GM18498 (cell line): ENCODE results near the gene USP28.
"Not testable (repeated sequence)": the region's sequence is repeated elsewhere in the genome, so short reads cannot be mapped to it uniquely, and the experiment has no call there.

Experiments
- ATAC-seq: cut with Tn5 transposase; IDR thresholded peaks from one replicate; pipeline ENCODE4 v1.9.1; 2021; ENCODE audit warnings: mild to moderate bottlenecking, moderate library complexity; ENCODE audit not compliant: unreplicated experiment

Gene USP28

GRCh38 chr11:113838005-113838404 is 37.4 kb downstream of the USP28 start:
- no peak for ATAC-seq

- no peak for ATAC-seq
Observed at GRCh38 chr11:113835306-113835705, 40.1 kb downstream of the USP28 start.

DNA sequence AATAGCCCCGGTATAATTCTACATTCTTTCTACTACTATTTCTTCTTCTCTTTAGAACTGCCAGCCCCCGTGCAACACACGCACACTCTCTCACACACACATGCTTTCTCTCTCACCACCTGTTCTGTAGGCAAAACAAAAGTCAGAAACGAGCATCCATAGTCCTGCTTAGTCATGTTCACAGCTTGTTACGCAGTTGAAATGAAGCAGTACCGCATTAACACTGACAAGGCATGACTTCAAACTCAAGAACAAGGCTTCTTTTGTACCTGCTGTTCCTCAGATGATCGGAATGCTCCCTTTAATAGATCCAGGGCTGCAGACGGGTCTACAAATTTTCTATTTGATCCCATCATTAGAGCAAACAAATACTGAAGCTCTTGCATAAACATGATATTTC is 42.2 kb downstream of the USP28 start:
- ATAC-seq: no peak

DNA sequence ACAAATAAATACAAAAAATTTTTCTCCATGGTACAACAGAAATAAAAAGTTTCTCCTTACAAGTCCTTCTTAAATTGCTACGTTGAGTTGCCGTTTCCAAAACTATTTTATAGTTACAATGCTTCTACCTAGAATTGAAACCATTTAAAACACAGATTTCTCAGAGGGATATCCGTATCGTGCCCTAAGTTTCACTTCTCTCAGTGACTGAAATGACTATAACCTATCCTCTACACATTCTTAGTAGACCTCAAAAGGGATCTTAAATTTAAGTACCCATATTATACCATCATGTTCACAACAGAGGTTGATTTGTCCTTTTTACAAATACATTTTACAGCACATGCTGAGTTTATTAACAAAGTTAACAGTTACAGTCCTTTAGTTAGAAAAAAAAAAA is 44.1 kb downstream of the USP28 start:
- peak; percentile 95 for ATAC-seq

DNA sequence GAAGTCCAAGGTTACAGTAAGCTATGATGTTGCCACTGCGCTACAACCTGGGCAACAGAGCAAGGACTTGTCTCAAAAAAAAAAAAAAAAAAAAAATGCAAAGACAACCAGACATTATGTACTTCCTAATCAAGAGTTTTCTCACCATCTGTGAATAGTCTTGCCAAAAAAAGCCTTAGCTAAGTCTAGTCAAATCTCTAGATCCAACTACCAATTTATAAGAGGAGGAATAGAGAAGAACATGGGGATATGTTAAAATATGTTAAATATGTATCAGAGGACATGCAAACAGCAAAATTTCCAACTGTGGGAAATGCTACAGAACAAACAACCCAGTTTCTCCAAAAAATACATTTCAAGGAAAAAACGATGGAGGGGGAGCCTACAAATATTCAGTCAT is 45.6 kb downstream of the USP28 start:
- ATAC-seq: no peak

- no peak for ATAC-seq
Observed at GRCh38 chr11:113828191-113828590, 47.2 kb downstream of the USP28 start.

DNA sequence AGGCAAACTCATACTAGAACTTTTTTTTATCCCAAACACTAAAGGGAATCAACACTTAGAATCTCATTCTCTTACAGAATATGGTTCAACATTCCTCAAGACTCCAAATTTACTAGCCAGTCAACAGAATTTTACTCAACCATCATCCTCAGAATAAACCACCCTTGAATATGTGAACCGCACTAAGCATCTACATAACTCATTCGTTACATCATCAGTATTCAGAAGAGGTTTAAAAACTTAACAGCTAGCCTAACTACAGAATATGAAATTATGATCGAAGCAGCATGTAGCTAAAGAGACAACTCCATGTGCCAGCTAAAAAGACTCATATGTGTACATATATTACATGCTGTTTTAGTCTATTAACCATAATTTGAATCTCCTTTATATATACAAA is 47.9 kb downstream of the USP28 start:
- ATAC-seq: no peak

GRCh38 chr11:113818426-113818825 is 56.9 kb downstream of the USP28 start:
- ATAC-seq: no peak

DNA sequence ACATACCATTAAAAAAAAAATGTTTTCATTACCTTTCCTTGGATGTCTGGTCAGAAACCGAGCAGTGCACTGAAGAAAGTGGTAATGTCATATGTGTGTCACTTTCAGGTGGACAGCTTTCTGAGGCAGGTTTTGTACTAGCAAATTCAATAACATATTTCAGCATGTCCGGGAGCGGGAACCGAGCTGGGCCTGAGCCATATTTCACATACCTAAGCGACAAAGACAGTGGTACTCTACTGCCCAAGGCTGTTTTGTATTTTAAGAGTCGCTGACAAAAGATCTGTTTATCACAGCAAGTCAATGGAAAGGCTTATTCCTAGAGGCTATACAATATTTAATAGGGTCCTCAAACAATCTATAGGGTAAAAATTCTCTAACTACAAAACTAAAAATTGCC is 57.7 kb downstream of the USP28 start:
- ATAC-seq: no peak

GRCh38 chr11:113817162-113817561 is 58.2 kb downstream of the USP28 start:
- ATAC-seq: no peak

- no peak for ATAC-seq
Observed at GRCh38 chr11:113814181-113814580, 61.2 kb downstream of the USP28 start.

GRCh38 chr11:113808931-113809330 is 66.4 kb downstream of the USP28 start:
- no peak for ATAC-seq

- no peak for ATAC-seq
Observed at GRCh38 chr11:113806406-113806805, 69.0 kb downstream of the USP28 start.

- ATAC-seq: no peak
Observed at GRCh38 chr11:113805640-113806039, 69.7 kb downstream of the USP28 start.

GRCh38 chr11:113802621-113803020 is 72.8 kb downstream of the USP28 start:
- no peak for ATAC-seq

DNA sequence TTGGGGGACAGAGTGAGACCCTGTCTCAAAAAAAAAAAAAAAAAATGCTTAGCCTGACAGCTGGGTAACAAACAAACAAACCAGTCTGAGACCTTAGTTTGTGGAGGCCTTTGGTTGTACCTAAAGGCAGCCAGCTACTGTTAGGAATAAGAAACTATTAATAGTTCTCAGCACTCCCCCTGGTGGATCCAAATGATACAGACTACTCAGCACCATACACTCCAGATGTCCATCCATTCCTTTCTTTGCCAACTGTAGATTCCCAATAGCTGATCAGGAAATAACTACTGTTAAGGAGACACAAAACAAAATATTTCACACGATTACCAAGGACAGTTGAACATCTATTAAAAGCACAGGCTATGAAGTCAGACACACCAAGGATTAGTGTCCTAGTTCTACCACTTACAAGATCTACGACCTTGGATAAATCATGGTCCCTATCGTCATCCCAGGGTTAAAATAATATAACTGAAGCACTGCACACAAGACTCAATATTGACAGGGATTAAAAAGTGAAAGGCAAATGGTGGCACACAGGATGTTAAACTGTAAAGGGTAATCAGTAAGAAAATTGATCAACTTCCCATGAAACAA is 78.6 kb downstream of the USP28 start:
- peak; percentile 86 for ATAC-seq

- no peak for ATAC-seq
Observed at GRCh38 chr11:113789675-113790320, 85.6 kb downstream of the USP28 start.

DNA sequence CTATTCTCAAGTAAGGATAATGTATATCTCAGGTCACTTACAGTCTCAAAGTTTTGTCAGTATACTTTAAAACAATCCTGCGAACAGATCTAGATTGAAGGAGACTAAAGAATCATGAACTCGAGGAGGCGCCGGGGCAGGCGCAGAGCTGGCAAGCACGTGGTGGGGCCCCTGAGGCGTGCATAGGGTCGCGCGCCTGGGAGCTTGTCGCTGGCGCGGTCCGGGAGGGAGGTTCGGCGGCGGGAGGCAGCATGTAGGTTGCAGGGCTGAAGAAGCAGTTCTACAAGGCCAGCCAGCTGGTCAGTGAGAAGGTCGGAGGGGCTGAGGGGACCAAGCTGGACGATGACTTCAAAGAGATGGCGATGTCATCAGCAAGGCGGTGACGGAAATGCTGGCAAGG is 86.4 kb downstream of the USP28 start:
- not testable (repeated sequence) for ATAC-seq

- no peak for ATAC-seq
Observed at GRCh38 chr11:113782134-113782533, 93.2 kb downstream of the USP28 start.

- no peak for ATAC-seq
Observed at GRCh38 chr11:113781682-113782081, 93.7 kb downstream of the USP28 start.

GRCh38 chr11:113779496-113779895 is 95.9 kb downstream of the USP28 start, which contains the start of gene CLDN25:
CLDN25 (plus strand) TSS chr11:113779796; CDS start chr11:113779796, 0 bp downstream.
- no peak for ATAC-seq

GRCh38 chr11:113778111-113778910 is 97.1 kb downstream of the USP28 start:
- ATAC-seq: no peak
